ENCODE data around the gene SYT5.
"Not testable (repeated sequence)": the region's sequence is repeated elsewhere in the genome, so short reads cannot be mapped to it uniquely, and the experiment has no call there.

SYT5 gene

DNA sequence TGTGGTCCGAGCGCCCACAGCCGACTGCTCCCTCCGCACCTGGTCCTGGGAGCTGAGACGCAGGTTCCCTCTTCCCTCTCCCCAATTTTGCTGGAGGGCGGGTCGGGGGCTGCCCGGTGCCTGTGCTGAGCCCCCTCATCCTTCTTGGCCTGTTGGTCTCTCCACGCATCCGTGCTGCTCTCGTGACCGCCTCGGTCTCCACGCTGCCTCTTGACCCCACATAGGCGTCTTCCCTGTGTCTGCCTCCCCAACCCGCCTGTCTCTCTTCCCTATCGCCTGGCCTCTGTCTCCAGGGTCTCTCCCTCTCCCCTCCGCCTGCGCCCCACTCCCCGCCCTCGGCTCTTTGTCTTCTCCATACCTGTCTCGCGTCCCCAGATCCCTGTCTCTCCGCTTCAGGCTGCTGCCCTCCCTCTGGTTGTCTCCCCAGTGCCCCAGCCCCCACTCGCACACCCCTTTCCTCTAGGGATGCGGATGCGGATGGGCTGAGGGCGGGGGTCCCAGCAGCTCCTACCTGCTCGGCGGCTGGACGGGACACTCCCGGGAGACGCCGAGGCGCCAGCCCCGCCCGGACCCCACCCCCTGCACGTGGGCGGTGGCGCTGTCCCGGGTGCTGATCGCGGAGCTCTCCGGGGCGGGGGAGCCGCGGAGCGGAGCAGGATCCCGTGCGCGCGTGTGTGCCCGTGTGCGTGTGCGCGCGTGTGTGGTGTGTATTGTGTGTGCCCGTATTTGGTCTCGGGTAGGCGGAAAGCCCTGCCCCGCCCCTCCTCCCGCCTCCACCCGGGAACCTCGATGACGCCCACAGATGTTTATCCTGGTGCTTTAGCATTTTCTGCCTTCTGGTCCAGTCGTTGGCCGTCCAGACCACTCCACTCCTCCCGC is at the start of gene SYT5:
Gene SYT5 (minus strand): TSS at position 684 of the 879 bp plus-strand sequence. CDS start 1,248 bp downstream, outside the sequence.
- DNase-seq (ENCODE audit: low read depth): no peak

DNA sequence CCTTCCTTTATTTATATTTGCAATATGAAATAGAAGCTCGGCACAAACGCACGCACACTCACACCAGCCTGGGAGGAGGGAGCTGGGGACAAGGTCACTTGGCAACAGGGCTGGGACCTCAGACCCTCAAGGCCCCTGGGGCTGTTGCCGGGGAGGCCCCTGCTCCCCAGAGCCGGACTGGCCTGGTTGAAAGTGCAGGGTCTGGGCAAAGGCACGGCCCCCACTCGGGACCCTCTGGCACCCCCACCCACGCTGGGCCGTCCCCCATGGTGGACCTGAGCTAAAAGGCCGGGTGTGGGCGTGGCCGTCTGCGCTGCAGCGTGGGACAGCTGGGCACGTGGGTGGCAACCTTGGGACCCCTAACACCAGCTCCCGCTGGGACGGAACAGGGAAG is 49.7 kb upstream of the SYT5 start:
- DNase-seq (ENCODE audit: low read depth): no peak

- DNase-seq (ENCODE audit: low read depth): no peak
These were observed 49.2 kb upstream of the SYT5 start for GRCh38 chr19:55229145-55229788.

DNA sequence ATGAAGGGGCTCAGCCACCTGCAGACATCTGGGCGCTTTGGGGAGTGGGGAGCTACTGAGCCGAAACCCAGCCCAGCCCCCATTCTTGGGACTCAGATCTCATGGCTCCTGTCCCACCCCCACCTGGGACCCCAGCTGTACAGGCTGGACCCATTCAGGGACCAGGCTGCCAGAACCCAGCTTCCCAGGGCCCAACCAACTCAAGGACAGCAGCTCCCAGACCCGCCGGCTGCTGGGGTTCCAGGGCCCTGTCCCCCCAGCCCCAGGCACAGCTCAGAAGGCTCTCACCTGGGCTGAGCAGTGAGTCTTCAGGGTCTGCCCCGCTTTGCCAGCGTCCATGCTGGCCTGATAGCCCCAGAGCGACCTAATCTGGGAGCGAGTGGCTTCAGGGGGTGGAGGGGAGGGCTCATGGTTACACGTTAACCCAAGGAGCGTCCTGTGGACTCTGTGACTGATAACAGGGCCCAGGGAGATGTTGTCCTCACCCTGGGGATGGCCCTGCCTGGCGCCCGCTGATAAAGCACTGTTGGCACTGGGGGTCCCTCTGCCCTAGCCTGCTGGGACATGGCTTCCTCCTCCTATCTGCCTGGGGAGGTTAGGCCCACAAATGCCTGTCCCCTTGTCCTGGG is 48.4 kb upstream of the SYT5 start, which contains the start of gene TMEM86B:
Gene TMEM86B (minus strand): TSS at position 361 of the 629 bp plus-strand sequence. CDS start 22 bp downstream, at position 339.
- DNase-seq (ENCODE audit: low read depth): no peak

- no peak for DNase-seq (ENCODE audit: low read depth)
These were observed 47.9 kb upstream of the SYT5 start for GRCh38 chr19:55228015-55228391.

- DNase-seq (ENCODE audit: low read depth): no peak
These were observed 47.3 kb upstream of the SYT5 start for GRCh38 chr19:55227241-55228014.

- DNase-seq (ENCODE audit: low read depth): no peak
These were observed 46.7 kb upstream of the SYT5 start for GRCh38 chr19:55226788-55227187.

DNA sequence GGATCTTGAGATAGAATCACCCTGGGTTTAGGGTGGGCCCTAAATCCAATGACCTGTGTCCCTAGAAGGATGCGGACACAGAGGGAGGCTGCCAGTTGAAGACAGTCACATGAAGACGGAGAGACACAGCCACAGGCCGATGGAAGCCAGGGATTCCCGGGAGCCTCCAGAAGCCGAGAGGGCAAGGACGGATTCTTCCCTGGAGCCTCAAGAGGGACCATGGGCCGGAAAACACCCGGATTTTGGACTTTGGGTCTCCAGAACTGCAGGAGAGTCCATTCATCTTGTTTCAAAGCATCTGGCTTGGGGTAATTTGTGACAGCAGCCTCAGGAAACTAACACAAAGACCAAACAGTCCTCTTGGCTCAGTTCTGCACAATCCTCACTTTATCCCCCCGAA is 46.2 kb upstream of the SYT5 start:
- no peak for DNase-seq (ENCODE audit: low read depth)

DNA sequence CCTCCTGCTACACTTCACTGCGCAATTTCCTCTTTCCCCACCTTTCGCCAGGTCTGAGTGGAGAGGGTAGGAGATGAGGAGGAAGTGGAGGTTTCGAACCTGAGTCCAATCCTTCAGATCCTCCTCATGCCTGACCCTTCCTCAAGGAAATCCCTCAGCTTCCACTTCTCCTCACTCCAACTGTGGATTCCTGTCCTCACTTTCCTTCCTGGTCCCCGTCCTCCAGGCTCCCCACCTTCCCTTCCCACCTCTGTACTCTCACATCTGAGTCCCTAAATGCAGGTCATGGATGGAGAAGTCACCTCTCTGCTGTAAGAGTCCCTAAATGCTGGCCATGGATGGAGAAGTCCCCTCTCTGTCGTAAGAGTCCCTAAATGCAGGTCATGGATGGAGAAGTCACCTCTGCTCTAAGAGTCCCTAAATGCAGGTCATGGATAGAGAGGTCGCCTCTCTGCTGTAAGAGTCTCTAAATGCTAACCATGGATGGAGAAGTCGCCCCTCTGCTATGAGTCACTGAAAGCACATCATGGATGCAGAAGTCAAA is 45.4 kb upstream of the SYT5 start:
- no peak for DNase-seq (ENCODE audit: low read depth)

GRCh38 chr19:55224679-55225414 is 44.8 kb upstream of the SYT5 start:
- DNase-seq (ENCODE audit: low read depth): not testable (repeated sequence)

- DNase-seq (ENCODE audit: low read depth): no peak
These were observed 44.1 kb upstream of the SYT5 start for GRCh38 chr19:55224038-55224665.

GRCh38 chr19:55223291-55224037 is 43.4 kb upstream of the SYT5 start:
- DNase-seq (ENCODE audit: low read depth): no peak

GRCh38 chr19:55220525-55220924 is 40.4 kb upstream of the SYT5 start:
- DNase-seq (ENCODE audit: low read depth): no peak

- DNase-seq (ENCODE audit: low read depth): peak; percentile 96
These were observed 36.5 kb upstream of the SYT5 start for GRCh38 chr19:55216461-55217198.

DNA sequence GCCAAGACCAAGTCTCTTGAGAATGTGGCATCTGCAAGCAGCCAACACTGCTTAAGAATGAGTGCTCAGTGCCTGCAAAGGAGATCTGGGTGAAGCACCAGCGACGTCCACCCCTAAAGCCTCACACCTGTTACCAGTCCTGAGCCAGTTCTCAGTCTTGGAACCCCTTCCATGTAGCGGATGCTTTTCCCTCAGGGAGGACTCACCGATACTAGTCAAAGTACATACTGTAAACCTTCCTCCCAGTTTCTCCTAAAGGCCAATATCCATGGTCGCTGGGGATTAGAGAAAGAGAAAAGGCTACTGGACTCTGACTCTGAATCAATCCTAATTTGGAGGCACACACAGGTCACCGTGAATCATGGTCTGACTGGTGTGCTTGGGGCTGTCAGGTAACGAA is 33.5 kb upstream of the SYT5 start:
- DNase-seq (ENCODE audit: low read depth): no peak

DNA sequence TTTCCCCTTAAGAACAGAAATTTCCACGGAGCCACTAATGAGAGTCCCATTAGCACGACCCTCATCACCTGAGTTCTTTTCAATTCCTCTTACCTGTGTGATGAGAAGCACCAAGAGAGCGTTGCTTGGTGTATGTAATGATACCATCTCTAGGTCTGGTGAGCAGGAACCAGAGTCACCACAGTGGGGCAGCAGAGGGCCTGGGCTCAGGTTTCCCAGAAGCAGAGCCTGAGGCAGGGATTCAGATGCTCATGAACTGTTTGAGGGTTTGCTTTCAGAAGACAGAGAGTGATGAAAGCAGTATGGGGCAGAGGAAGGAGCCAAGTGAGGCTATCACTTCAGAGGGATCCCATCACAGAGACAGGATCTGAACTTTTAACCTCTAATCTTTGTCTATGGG is 32.4 kb upstream of the SYT5 start:
- DNase-seq (ENCODE audit: low read depth): no peak

DNA sequence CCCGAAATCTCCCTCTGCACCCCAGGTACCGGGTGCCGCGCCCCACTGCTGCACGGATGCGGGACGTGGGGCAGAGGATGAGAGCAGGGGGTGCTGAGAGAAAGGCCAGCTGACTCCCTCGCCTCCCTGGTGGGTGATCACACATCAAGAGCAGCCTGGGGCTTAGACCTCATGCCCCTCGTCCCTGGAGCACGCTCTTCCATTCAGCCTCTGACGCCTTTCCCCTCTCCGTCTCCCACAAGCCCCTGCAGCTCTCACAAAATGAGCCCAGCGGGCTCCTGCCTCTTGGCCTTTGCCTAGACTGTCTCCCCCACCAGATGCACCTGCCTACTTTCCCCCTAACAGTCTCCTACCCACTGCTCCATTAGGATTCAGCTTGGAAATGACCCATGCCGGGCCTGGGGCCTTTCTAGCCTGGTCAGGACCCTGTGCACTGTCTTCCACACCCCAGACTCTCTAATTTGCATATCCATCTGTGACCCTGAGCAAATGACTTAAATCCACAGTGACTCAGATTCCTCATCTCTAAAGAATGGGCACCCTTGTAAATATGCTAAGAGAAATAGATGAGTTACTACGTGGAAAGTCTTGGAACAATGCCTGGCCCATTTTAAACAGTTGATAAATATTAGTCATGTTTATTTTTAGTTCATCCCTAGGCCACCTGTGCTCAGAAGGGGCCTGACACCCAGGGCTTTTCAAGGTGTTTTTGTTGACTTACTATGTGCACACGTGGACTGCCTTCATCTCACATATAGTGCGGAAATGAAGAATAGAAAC is 29.8 kb upstream of the SYT5 start:
- peak; percentile 61 for DNase-seq (ENCODE audit: low read depth)
